Measurements from ENCODE around the gene KSR2.

GRCh38 chr12:117926391-117926899, 42.3 kb downstream of the KSR2 start:
- no peak for TF ChIP-seq CTCF (IDR thresholded peaks at IDR 0.05; ENCODE audit: low read length)
- TF ChIP-seq EZH2 (IDR thresholded peaks at IDR 0.05; ENCODE audit: borderline replicate concordance, low read length) = no peak
